Mucosa of rectum (tissue), 2 donors: ENCODE data around the gene STX10.

Source experiments
- H3K27ac ChIP-seq, 2 donors: one replicate each; pipeline ENCODE4 v1.7.0; 2013; ENCODE audit warnings: inconsistent platforms in 2 of 2, low read depth in 2 of 2, low read length in 2 of 2
- H3K27me3 ChIP-seq, 2 donors: one replicate each; pipeline ENCODE4 v1.7.0; 2013; ENCODE audit warnings: low read length in 2 of 2; ENCODE audit not compliant: control insufficient read depth in 2 of 2, insufficient read depth in 2 of 2
- H3K36me3 ChIP-seq, 2 donors: one replicate each; pipeline ENCODE4 v1.7.0; 2013; ENCODE audit warnings: low read length in 2 of 2; ENCODE audit not compliant: control insufficient read depth in 2 of 2, insufficient read depth in 2 of 2
- H3K4me1 ChIP-seq, 2 donors: one replicate each; pipeline ENCODE4 v1.7.0; 2013; ENCODE audit warnings: low read length in 2 of 2, mild to moderate bottlenecking in 1 of 2; ENCODE audit not compliant: control insufficient read depth in 2 of 2, insufficient read depth in 2 of 2
- H3K4me3 ChIP-seq, 2 donors: one replicate each; pipeline ENCODE4 v1.7.0; 2013; ENCODE audit warnings: low read length in 2 of 2
- H3K9ac ChIP-seq, 2 donors: one replicate each; pipeline ENCODE4 v1.7.0; 2013; ENCODE audit warnings: low read length in 2 of 2, low read depth in 1 of 2, mild to moderate bottlenecking in 1 of 2
- H3K9me3 ChIP-seq, 2 donors: one replicate each; pipeline ENCODE4 v1.7.0; 2013; ENCODE audit warnings: low read length in 2 of 2; ENCODE audit not compliant: control insufficient read depth in 2 of 2
- donor health status: healthy.
- donor health status: Normal muscosa, but diverticular disease.

The STX10 gene

GRCh38 chr19:13094106-13094504 lies 56.1 kb downstream of the STX10 start:
- H3K9me3 ChIP-seq, result no peaks in the 10 kb centered on the region
- H3K27ac ChIP-seq, result peak overlapping the region in 1 of 2 donors; percentile 38
- no peaks in the 10 kb centered on the region for H3K27me3 ChIP-seq
- H3K4me1 ChIP-seq, result peaks cover 5 to 9% of the 10 kb centered on the region in 2 donors
- no peak overlapping the region for H3K9ac ChIP-seq
- no peaks in the 10 kb centered on the region for H3K36me3 ChIP-seq
- no peak overlapping the region for H3K4me3 ChIP-seq
